PC-9 (cell line): ENCODE measurements around the gene ZC3H12C.

ENCODE experiments used
- EZH2 ChIP-seq: fragments of 200-600 bp; sonication (generic); IDR thresholded peaks from 2 replicates; pipeline ENCODE4 v1.8.0; 2017; ENCODE audit warnings: antibody characterized with exemption, low read depth
- TF ChIP-seq, protein P1 (sequence below): fragments of 200-600 bp; sonication (generic); conservative IDR thresholded peaks from 2 replicates; pipeline ENCODE4 v1.6.1; 2017; ENCODE audit warnings: mixed run types, antibody characterized with exemption, mild to moderate bottlenecking, moderate library complexity

DNA sequence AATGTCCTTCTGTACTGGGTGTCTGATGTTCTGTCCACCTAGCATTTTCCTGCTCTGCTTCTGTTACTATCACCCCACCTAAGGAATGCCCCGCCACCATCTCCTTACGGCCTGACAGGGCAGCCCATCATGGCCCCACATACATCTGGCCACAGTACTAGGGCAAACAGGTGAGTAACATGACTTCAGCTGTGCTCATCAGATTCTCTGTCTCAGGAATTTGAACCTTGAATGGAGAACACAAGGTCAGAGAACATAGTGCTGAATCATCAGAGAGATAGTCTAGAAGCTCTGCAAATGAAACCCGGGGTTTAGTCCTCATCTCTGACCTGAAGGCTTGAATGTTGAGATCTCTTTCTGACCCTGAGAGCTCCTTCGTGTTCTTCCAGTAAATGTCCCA is 32.4 kb downstream of the ZC3H12C start:
- TF ChIP-seq EZH2, result no peak
- TF ChIP-seq, protein P1, sequence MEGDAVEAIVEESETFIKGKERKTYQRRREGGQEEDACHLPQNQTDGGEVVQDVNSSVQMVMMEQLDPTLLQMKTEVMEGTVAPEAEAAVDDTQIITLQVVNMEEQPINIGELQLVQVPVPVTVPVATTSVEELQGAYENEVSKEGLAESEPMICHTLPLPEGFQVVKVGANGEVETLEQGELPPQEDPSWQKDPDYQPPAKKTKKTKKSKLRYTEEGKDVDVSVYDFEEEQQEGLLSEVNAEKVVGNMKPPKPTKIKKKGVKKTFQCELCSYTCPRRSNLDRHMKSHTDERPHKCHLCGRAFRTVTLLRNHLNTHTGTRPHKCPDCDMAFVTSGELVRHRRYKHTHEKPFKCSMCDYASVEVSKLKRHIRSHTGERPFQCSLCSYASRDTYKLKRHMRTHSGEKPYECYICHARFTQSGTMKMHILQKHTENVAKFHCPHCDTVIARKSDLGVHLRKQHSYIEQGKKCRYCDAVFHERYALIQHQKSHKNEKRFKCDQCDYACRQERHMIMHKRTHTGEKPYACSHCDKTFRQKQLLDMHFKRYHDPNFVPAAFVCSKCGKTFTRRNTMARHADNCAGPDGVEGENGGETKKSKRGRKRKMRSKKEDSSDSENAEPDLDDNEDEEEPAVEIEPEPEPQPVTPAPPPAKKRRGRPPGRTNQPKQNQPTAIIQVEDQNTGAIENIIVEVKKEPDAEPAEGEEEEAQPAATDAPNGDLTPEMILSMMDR, result no peak
